K562 (cell line): Measurements from ENCODE around the gene LYSMD1. TPM values are rescaled to one million over a fixed set of nuclear protein-coding genes. Genes with fewer than 3 reads are reported as not detected.

Experiments
- ATAC-seq: fragments of 200-7000 bp; cut with Tn5 transposase; 3 replicates; pipeline ENCODE4 v1.9.1; 2020; ENCODE audit warnings: moderate library complexity
- BruUV-seq: library from RNA; stranded (reverse); fragments of 400-500 nt; replicated peaks from 2 replicates; lab custom pipeline; 2021; lab: Mats Ljungman, UMichigan
- CTCF ChIA-PET: fragments of 300-600 bp; formaldehyde crosslinking; extraction: SDS; loops from one replicate; lab custom pipeline; 2021; ENCODE audit warnings: low intra/inter-chr PET ratio; lab: Yijun Ruan, JAX
- POLR2A ChIA-PET: fragments of 300-600, 350-650 bp; sonication (Branson Sonifier 250); formaldehyde crosslinking; extraction: SDS; loops from one replicate; lab custom pipeline; 2021; ENCODE audit warnings: antibody characterized with exemption, inconsistent platforms; lab: Yijun Ruan, JAX
- DNase-seq, 4 experiments: peaks; one replicate each; pipeline versions ENCODE4 v3.0.0 to v3.0.0-alpha.2; 2011 to 2018; ENCODE audit warnings: low spot score in 3 of 4, mixed read lengths in 3 of 4; ENCODE audit errors: extremely low read depth in 1 of 4
- FAIRE-seq: peaks from 2 replicates; lab custom pipeline; 2011; peaks lifted over from hg19 to GRCh38; lab: Jason Lieb, UNC
- H2AFZ ChIP-seq: 2 replicates; pipeline ENCODE4 v1.6.0; 2011; ENCODE audit warnings: low read depth, low read length, control low read depth, inconsistent platforms
- H3K27ac ChIP-seq: fragments of 200-600 bp; 3 replicates; pipeline ENCODE4 v1.8.0; 2011; ENCODE audit warnings: low read depth, mild to moderate bottlenecking, control low read depth, inconsistent platforms, low read length, moderate library complexity, mixed read lengths; ENCODE audit errors: extremely low read depth
- H3K27me3 ChIP-seq, 2 experiments: fragments of 300-600 bp in 1 of 2; 2 replicates in 1 of 2; 3 replicates in 1 of 2; pipeline versions ENCODE4 v1.6.0 to v1.8.0; 2011; ENCODE audit warnings: inconsistent platforms in 2 of 2, low read length in 2 of 2, mild to moderate bottlenecking in 1 of 2, mixed read lengths in 1 of 2, moderate library complexity in 1 of 2; ENCODE audit not compliant: control insufficient read depth in 2 of 2, insufficient read depth in 2 of 2
- H3K36me3 ChIP-seq: fragments of 300-600 bp; 3 replicates; pipeline ENCODE4 v1.8.0; 2011; ENCODE audit warnings: mild to moderate bottlenecking, low read length, inconsistent platforms; ENCODE audit not compliant: control insufficient read depth, insufficient read depth
- H3K4me1 ChIP-seq, 2 experiments: fragments of 200-600 bp in 1 of 2; replicated peaks in 1 of 2; 2 replicates in 1 of 2; 3 replicates in 1 of 2; pipeline versions ENCODE4 v1.5.1 to v1.8.0; 2011; ENCODE audit warnings: inconsistent platforms in 2 of 2, low read length in 2 of 2, mild to moderate bottlenecking in 1 of 2, mixed read lengths in 1 of 2, moderate library complexity in 1 of 2; ENCODE audit not compliant: control insufficient read depth in 2 of 2, insufficient read depth in 2 of 2
- H3K4me2 ChIP-seq: 2 replicates; pipeline ENCODE4 v1.6.1; 2011; ENCODE audit warnings: low read length, control low read depth, inconsistent platforms, mixed read lengths; ENCODE audit not compliant: insufficient read depth
- H3K4me3 ChIP-seq: fragments of 200-600 bp; sonication (generic), shearing (Covaris generic); 2 replicates; pipeline ENCODE4 v1.5.1; 2016; ENCODE audit warnings: control low read depth, inconsistent platforms
- H3K79me2 ChIP-seq: fragments of 200-600 bp; 3 replicates; pipeline ENCODE4 v1.8.0; 2011; ENCODE audit warnings: low read length, inconsistent platforms; ENCODE audit not compliant: control insufficient read depth, insufficient read depth
- H3K9ac ChIP-seq, 2 experiments: 2 replicates each; pipeline versions ENCODE4 v1.6.0 to v1.6.1; 2011; ENCODE audit warnings: low read depth in 2 of 2, low read length in 2 of 2, control low read depth in 1 of 2, inconsistent platforms in 1 of 2, mild to moderate bottlenecking in 1 of 2, mixed read lengths in 1 of 2; ENCODE audit not compliant: insufficient read depth in 1 of 2
- H3K9me1 ChIP-seq: one replicate; pipeline ENCODE4 v1.6.0; 2011; ENCODE audit warnings: inconsistent platforms, mild to moderate bottlenecking, low read length, moderate library complexity; ENCODE audit not compliant: control insufficient read depth, insufficient read depth
- H3K9me3 ChIP-seq: replicated peaks from 2 replicates; pipeline ENCODE4 v1.5.1; 2011; ENCODE audit warnings: low read depth, low read length, inconsistent platforms; ENCODE audit not compliant: control insufficient read depth, insufficient read depth
- H4K20me1 ChIP-seq: replicated peaks from 2 replicates; pipeline ENCODE4 v1.6.1; 2011; ENCODE audit warnings: low read length, inconsistent platforms, mixed read lengths; ENCODE audit not compliant: control insufficient read depth, insufficient read depth
- E2F3 ChIP-seq: fragments of 250-450 bp; sonication (Bioruptor Pico); IDR thresholded peaks from 2 replicates; pipeline ENCODE4 v1.4.0; 2020; ENCODE audit warnings: mild to moderate bottlenecking
- KDM2B ChIP-seq: fragments of 250-450 bp; sonication (Bioruptor Pico); IDR thresholded peaks from 2 replicates; pipeline ENCODE4 v1.8.0; 2021; ENCODE audit warnings: mild to moderate bottlenecking, moderate library complexity
- NFIC ChIP-seq: fragments of 450-650 bp; IDR thresholded peaks from 2 replicates; pipeline ENCODE4 v1.6.1; 2017; ENCODE audit warnings: mild to moderate bottlenecking, inconsistent platforms
- SMARCE1 ChIP-seq: fragments of 450-650 bp; IDR thresholded peaks from 2 replicates; pipeline ENCODE4 v1.7.1; 2016; ENCODE audit warnings: mild to moderate bottlenecking
- ZNF408 ChIP-seq: fragments of 250-450 bp; sonication (Bioruptor Pico); IDR thresholded peaks from 2 replicates; pipeline ENCODE4 v1.4.0; 2020; ENCODE audit warnings: low read depth, mild to moderate bottlenecking, moderate library complexity
- ZNF764 ChIP-seq: fragments of 250-450 bp; sonication (Bioruptor Pico); IDR thresholded peaks from 2 replicates; pipeline ENCODE4 v1.4.0; 2020; ENCODE audit warnings: low read depth, mild to moderate bottlenecking, moderate library complexity
- in situ Hi-C: fragments of 300-500 bp; cut with MboI; formaldehyde crosslinking; loops from 4 replicates; pipeline ENCODE4 v1.15.0; 2018; ENCODE audit warnings: inconsistent platforms, mixed read lengths
- intact Hi-C: fragments of 100-400 bp; cut with micrococcal nuclease; formaldehyde crosslinking; loops from 2 replicates; pipeline ENCODE4 v1.14.2; 2022
- polyA plus RNA-seq, 8 experiments: library from polyadenylated mRNA; depleted of rRNA in 4 of 8; stranded (reverse) in 5 of 8; unstranded in 3 of 8; fragments of >200 nt; fragmentation: Nextera tagmentation in 2 of 8; fragmentation: Illumina TruSeq in 1 of 8; extraction: Ambion mirVana in 2 of 8; extraction: Trizol in 1 of 8; gene quantifications; 2 replicates each; pipeline versions ENCODE4 v1.2.1 to v1.2.3, GENCODE V29; 2011 to 2014; ENCODE audit warnings: inconsistent platforms in 1 of 8, missing spikeins in 1 of 8
- total RNA-seq, 7 experiments: library from RNA; depleted of rRNA in 6 of 7; stranded (reverse); fragments of >200 nt in 6 of 7; fragmentation: Illumina TruSeq in 2 of 7; extraction: Trizol in 2 of 7; gene quantifications; 2 replicates each; pipeline versions ENCODE4 v1.2.1 to v1.2.3, GENCODE V29; 2011 to 2021; ENCODE audit warnings: low replicate concordance in 1 of 7
- TF ChIP-seq, protein P1 (sequence below): fragments of 250-450 bp; sonication (Bioruptor Pico); IDR thresholded peaks from 2 replicates; pipeline ENCODE4 v1.6.1; 2021; ENCODE audit warnings: mild to moderate bottlenecking
- TF ChIP-seq, protein P2 (sequence below): sonication (generic); formaldehyde crosslinking; IDR thresholded peaks from 2 replicates; pipeline ENCODE4 v1.8.0; 2022; ENCODE audit warnings: missing genetic modification reagents, mild to moderate bottlenecking, moderate library complexity, borderline replicate concordance

LYSMD1 gene
- total and polyA plus RNA-seq, 9 of the 15 experiments (the other 6 are each of a cell fraction or from before 2014, with no cell fraction given): 2.2 to 9.4 (median 6.0) TPM

DNA sequence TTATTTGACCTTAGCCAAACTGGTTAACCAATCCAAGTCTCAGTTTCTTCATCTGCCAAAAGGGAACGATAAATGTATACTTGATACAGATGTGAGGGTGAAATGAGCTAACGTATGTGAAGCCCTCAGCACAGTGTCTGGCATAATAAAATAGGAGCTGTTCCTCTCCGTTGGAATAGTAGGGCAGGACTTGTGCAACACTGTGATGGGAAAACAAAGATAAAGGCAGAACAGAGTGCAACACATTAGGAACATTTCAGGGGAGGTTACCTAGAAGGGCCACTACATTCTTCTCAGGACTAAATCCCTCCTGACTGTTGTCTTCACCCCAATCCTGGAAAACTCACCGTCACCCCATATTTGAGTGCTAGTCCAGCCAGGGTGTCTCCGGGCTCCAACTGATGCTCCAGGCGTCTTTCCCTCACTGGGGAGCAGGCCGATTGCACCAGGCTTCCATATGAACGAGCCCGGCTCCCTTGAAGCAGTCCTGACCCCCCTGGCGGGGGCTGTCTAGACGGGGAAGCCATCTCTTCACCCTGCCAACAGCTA lies 896 bp downstream of the LYSMD1 start (continued):
- TF ChIP-seq E2F3 (CRISPR knock-in tag): no peak
- TF ChIP-seq, protein P1, sequence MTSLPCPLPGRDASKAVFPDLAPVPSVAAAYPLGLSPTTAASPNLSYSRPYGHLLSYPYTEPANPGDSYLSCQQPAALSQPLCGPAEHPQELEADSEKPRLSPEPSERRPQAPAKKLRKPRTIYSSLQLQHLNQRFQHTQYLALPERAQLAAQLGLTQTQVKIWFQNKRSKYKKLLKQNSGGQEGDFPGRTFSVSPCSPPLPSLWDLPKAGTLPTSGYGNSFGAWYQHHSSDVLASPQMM: no peak
- TF ChIP-seq KDM2B: no peak
- TF ChIP-seq, protein P2, sequence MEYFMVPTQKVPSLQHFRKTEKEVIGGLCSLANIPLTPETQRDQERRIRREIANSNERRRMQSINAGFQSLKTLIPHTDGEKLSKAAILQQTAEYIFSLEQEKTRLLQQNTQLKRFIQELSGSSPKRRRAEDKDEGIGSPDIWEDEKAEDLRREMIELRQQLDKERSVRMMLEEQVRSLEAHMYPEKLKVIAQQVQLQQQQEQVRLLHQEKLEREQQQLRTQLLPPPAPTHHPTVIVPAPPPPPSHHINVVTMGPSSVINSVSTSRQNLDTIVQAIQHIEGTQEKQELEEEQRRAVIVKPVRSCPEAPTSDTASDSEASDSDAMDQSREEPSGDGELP (CRISPR knock-in tag): no peak

DNA sequence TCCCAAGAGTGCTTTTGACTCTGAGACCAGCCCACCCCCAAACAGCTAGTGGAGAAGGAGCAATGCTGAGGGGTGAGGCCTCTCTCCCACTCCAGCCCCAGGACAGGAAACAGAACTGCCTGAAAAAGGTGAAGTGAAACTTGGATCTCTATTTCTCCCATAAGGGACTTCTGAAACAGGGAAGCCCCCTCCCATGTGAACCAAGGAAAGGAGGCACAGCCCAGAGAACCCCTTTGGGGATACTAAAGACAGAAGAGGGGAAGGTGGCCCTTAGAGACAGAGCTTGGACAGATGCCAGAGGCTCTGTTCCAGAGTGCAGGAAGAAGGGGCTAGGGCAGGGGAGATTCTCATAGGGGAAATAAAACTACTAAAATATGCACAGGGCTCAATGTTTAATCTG lies 6.3 kb downstream of the LYSMD1 start:
- no peak overlapping the region for H2AFZ ChIP-seq
- H3K9ac ChIP-seq: no peak overlapping the region; a peak in 1 of 4 replicates

More for the DNA sequence above, 6.3 kb downstream of the LYSMD1 start:
- in situ Hi-C loops: loop anchor here (5.0 kb wide), 2 partner anchors 67 to 142 kb away; no protein-coding TSS in a partner anchor
- Histone ChIP-seq H3K4me2 (no peak overlapping the region), H3K9me3 (no peaks in the 10 kb centered on the region; the same call in 1 of the 2 replicates), H3K4me3 (no peak overlapping the region), H3K27me3 (no peaks in the 10 kb centered on the region), H3K9me1 (no peaks in the 10 kb centered on the region), H3K36me3 (peaks cover 27% of the 10 kb centered on the region; the same call in 2 of the 3 replicates), H3K79me2 (peaks cover 4% of the 10 kb centered on the region; the same call in 1 of the 3 replicates), H3K4me1 (peaks cover 11 to 14% of the 10 kb centered on the region in 2 experiments; a peak in 4 of 5 replicates), H3K27ac (no peak overlapping the region; the same call in 2 of the 3 replicates), H4K20me1 (no peaks in the 10 kb centered on the region; the same call in 1 of the 2 replicates)
- DNase-seq: no peak
- BruUV-seq: no TSS peak
- intact Hi-C loops: no loop called here
- ChIA-PET POLR2A (interaction anchor here (1.7 kb wide), 1 partner anchor 135 kb away, joined by 5 read pairs; no protein-coding TSS in a partner anchor), CTCF (no interaction called here)
- FAIRE-seq: no peak
- ATAC-seq: no peak
- TF ChIP-seq SMARCE1: no peak
- no peak for TF ChIP-seq ZNF408
- TF ChIP-seq ZNF764 (CRISPR knock-in tag): no peak
- peak; percentile 56 for TF ChIP-seq NFIC
